Left renal cortex interstitium (tissue), 4 donors: ENCODE measurements around the gene RPS18. TPM values are rescaled to one million over a fixed set of nuclear protein-coding genes. Genes with fewer than 3 reads are reported as not detected.

ENCODE experiments used
- DNase-seq, 4 donors: peaks; one replicate each; pipeline ENCODE4 v3.0.0-alpha.2; 2013; ENCODE audit warnings: low read depth in 4 of 4, low spot score in 2 of 4, missing footprints in 1 of 4
- polyA plus RNA-seq, 4 donors: library from polyadenylated mRNA; unstranded; fragments of 120-200 nt; gene quantifications; one replicate each; pipeline ENCODE4 v1.2.1, GENCODE V29; 2013; ENCODE audit not compliant: insufficient read length in 4 of 4

The RPS18 gene
- polyA plus RNA-seq, 4 donors: 2,825 to 3,624 (median 3,323) TPM

DNA sequence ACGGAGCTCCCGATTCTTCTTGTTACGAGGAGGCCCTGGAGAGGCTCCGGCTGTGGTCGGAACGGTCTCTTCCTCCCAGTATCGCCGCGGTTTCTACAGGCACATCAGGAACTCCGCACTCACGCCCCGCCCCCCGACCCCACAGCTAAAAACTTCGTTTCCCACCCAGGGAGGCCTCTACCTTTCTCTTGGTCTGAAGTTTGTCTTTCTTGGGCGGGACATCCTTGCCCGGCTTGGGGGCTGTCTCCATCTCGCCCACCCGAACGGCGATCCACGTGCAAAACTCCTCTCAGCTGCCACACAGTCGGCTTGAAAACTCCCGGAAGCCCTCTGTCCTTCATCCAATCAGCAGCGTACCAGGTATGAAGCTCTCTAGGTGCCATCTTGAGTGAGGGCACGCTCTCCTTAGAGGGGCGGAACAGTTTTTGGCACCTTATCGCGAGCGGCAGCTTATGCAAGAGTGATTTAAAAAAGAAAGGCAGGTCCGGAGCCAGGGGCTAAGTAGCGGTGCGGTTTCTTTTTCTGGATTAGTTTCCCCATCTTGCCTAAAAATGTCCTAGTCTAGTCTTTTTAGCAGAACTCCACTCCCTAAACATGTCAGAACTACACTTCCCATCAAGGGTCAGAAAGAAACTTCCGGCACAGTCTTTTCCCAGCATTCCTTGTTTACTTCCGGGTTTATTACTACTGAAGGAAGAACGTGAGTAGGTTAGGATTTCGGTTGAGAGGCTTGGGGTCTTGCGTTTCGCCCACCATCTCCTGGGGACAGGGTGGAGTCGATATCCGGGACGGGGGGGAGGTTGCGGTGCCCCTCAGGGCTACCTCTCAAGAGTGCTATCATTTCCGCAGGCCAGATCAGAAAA lies 17.3 kb downstream of the RPS18 start, which contains the start of the genes PFDN6 and WDR46:
Gene PFDN6, plus strand, starts transcription at position 681 of the 863 bp plus-strand sequence. CDS start 256 bp downstream, outside the sequence.
Gene WDR46, minus strand, starts transcription at position 319 of the 863 bp plus-strand sequence. Its CDS starts 69 bp downstream, at position 250.
- DNase-seq: peak in 3 of 4 donors; percentile 90 to 98 (median 93)

DNA sequence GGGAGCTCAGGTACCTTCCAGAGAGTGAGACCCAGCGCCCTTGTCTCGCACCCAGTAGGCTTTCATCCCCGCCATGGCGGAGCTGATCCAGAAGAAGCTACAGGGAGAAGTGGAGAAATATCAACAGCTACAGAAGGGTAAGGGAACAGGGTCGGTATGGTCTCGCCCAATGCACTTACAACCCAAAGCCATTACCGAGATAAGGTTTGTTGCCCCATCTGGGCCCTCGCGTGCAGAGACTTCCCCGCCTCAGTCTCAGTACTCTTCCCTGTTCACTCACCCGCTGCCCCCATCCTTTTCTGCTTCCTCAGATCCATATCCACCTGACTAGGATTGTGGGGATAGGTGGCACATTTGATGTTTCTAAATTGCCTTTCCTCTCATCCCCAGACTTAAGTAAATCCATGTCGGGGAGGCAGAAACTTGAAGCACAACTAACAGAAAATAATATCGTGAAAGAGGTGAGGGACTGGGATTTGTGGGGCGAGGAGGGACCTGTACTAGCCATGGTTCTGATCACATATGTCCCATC lies 18.0 kb downstream of the RPS18 start:
- no peak for DNase-seq

DNA sequence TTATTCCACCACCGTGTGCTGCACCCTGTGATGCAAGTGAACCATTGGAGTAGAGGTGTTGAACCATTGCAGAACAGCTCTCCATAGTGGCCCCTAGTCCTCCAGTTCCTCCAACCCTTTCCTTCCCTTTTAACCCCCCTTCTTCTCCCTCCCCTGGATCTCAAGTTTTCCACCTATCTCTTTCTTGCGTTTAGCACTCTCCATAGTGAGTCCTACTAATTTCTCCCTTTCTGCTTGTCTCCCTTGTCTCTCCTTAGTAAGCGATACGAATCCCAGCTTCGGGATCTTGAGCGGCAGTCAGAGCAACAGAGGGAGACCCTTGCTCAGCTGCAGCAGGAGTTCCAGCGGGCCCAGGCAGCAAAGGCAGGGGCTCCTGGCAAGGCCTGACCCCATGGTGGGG lies 18.6 kb downstream of the RPS18 start:
- no peak for DNase-seq

DNA sequence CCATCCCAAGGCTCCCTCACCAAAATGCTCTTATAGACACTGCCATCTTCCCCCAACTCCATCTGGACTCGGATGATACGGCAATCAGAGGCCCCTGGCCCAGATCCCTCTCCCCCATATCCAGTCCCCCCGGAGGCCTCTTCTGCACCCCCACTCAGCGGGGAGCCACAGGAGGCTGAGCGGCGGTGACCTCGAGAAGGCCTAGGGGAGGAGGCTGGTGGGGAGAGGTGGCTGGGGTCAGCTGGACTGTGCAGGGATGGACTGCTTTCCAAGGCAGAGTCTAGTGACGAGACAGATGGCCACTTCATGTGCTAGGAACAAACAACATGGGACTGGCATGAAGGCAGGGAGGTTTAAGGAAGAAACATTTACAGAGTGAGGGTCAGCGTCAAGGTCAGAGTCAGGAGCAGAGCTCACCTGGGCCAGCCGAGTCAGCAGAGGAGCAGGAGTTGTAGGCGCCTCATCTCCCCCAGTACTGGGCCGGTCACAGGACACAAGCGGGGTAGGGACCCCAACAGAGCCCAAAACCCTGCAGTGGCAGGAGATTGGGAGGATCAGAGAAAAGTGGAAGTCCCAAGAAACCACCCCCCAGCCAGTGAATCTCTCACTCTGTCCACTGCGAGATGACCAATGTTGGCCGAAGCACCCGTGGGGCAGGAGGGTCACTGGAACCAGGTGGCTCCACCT lies 21.3 kb downstream of the RPS18 start:
- no peak for DNase-seq

DNA sequence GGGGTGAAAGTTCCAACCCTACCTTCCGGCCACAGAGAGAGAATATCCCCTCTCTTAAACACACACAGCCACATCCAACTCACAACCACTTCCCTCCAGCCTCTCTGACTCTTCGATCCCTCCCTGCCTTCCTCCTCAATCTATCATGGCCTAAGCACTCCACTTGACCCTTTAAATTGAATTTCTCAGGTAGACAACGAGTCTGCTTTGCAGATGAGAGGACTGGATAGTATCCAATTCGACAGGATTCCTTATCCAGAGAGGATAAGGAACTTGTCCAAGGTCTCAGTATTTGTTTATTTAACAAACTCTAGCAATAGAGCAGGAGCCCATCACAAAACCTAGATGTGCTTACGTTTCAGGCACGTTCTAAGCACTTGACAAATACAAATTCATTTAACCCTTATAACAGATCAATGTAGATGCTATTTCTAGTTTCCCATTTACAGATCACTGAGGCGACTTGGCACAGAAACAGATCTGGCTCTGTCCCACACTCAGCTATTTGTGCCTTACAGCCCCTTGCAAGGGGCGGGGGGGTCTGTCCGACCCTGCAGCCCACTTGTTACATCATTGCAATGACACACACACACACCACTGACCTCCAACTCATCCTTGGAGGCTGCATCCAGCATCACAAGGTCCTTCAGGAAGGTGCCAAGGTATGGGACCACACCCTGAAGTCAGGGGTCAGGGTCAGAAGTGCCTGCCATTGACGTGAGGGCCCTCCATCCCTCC lies 22.4 kb downstream of the RPS18 start:
- DNase-seq: no peak

DNA sequence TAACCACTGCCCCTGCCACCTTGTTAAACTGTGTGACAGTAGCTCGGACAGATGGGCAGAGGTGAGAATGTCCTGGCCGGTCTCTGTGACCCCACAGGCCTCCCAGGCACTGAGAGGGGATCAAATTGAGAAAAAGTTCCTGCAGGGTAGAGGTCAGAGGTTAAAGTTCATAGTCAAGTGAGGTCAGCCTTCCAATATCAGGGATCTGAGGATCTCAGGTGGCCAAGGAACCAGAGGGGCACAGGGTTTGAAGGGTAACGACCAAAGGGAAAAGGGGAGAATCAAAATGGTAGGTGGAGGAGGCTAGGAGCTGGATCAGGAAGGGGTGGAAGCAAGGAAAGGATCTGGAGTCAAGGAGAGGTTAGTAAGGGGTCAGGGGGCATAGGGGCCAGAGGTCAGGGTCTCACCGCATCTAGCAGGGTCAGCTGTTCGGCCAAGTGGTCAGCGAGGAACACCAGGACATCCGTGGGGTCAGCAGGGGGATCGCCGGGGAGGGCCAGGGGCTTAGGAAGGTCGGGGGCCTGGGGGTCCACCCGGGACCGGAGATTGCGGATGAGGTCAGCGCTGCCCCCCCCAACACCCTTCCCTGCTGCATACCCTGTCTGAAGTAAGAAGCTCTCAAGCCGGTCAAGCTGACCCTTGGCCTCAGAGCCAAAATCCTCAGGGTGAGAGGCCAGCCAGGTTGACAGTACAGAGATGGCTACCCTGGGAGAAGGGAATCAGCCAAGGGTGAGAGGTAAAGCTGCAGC lies 23.9 kb downstream of the RPS18 start:
- DNase-seq: no peak

DNA sequence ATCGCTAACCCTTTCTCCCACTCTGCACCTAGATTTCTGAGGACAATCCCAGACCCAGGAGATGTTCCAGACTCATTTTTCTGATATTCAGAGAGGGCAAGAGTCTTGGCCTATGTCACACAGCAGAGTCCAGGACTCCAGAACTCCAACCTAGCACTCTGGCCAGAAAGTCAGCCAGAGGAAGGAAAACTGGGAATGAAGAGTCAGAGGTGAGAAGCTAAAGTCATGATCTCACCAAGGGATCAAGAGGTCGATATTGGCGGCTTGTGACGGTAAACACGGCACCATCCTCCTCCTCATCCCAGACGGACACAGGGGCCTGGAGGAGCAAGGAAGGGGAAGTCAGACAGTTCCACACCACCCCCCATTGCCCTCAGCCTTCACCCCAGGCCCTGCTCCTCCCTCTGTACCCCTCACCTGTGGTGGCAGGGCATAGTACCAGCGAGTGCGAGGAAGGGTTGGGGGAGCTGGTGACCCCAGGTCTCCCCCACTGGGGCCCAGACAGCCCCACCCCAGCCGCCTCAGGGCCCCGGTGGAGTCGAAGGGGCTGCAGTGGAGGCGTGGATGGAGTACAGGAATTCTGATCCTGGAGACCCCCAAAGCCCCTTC lies 25.0 kb downstream of the RPS18 start:
- no peak for DNase-seq

DNA sequence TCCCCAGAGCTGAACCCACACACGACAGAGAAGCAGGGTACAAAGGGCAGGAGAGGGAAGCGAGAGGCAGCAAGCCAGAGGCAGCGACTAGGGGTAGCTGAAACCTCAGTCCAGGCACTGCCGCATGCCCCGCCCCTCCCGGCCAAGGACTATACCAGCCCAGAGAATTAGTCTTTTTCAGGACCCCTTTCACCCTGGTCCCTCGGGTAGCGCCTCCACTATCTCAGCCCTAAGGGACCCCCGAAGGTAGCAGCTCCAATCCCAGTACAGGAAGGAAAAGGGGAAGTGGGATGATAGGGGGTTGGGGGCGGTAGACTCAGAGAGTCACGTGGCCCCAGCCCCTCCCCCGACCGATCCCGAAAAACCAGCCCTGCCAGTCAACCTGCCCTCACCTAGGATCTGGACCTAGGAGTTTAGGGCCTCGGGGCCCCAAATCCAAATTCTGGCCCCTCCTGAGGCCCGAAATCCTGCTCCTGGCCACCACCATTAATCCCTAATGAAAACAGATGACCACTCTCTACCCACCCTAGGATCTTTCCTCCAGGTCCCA lies 25.6 kb downstream of the RPS18 start:
- DNase-seq: no peak

DNA sequence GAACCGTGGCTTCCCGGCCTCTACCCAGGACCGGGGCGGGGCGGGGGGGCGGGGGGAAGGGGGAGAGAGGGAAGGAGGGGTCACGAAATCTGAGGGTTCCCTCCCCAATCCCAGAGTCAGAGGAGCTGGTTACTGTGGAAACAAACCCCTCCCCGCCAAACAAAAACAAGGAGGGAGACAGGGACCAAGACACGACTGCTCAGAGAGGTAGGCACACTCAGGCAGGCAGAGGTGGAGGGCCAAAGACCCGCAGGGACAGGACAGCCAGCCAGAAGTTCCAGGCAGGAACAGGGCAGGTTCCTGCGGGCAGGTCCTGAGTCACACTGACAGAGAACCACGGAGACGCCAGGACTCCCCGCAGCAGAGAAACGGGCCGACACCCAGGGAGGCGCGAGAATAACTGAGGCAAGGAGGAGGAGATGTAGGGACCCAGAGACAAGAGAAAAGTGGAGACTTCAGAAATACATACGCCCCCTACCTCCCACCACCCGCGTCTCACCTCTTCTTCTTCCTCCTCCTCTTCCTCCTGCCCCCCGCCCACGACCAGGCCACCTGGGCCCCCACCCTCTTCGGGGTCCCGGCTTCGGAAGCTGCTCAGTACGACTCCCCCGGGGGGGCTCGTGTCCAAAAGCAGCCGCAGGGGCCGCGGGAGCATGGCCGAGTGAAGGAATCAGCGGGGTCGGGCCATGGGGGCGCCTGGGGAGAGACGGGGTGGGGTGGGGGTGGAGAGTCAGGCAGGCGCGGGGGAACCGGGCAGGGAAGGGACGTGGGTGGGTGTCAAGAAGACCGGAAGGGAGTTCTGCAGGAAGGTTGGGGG lies 26.3 kb downstream of the RPS18 start:
- peak in 1 of 4 donors; percentile 41 for DNase-seq

DNA sequence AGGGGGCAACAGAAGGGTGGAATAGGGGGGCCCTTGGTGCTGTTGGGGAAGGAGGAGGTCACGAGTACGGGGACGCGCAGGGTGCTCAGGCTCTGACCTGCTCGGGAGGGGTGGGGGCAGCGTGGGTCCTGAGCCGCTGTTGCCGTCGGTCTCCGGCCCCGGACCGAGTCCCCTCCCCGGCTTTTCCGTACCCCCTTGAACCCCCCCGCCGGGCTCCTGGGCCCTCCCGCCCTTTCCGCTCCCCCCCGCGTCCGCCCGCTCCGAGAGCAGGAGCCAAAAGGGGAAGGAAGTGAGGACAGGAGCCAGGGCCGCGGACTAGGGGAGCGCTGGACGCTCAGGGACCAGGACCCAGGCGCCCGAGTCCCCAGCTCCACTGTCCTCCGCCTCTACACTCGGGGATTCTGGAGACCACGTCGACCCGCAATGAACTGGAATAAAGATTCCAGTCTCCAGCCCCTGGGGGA lies 26.9 kb downstream of the RPS18 start, which contains the start of gene RGL2:
Gene RGL2, minus strand, starts transcription at position 170 of the 464 bp plus-strand sequence. CDS start 332 bp downstream, outside the sequence.
- DNase-seq: peak in 1 of 4 donors; percentile 53

DNA sequence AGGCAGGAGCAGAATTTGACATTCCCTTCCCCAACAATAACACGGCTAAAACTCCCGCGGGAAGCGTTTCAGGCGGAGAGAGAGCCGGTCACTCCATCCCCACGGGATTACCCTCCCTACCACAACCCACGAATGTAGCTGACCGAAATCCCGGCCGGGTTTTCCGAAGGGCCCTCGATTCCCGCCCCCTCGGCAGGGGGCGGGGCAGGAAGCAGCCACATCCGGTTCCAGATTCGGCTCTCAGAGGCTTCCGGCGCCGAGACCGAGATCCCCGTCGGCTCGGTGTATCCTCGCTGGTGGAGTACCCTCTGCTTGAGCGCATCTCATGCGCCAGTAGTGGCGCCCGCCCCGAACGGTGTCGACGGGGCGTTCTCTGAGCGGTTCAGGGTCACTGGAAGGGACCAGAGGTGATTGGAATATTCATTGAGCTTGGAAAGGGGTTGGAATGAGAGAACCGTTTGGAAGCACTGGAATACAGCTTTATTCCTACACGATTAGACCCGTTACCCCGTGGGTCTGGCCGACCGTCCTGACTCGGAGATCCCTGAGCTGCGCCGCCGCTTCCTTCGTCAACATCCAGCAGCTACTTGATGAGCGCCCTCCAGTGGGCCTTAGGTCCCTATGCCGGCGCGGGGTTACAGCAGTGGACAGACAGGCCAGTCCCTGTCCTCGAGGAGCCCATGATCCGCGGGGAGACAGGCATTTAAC lies 27.5 kb downstream of the RPS18 start:
- DNase-seq: peak in 1 of 4 donors; percentile 90

DNA sequence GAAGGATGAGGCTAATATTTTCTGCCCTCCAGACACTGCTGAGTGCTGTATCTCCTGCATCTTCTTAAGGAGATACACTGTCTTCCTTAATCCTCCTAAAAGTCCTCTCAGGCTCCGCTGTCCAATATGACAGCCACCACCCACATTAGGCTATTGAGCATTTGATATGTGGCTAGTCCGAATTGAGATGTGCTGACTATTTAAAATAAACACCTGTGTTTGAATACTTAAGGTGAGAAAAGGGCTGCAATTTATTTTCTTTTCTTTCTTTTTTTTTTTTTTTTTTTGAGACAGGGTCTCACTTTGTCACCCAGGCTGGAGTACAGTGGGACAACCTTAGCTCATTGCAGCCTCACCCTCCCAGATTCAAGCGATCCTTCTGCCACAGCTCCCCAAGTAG lies 30.0 kb downstream of the RPS18 start:
- DNase-seq: no peak

DNA sequence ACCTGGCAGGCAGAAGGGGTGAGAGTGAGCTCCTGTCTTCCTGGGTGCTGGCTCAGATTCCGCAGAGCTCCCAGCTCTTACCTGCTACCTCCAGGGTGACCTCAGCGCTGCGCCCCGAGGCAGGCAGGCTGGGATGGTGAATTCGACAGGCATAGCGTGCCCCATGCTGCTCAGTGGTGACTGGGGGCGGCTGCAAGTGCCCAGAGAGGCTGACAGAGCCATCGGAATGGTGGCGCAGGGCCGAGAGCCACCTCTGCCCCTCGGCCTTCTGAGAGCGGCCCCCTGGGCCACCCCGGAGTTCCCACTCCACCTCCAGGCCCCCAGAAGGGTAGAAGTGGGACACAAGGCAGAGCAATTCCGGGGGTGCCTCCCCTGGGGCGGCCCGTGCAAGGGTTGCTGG lies 32.3 kb downstream of the RPS18 start:
- no peak for DNase-seq

DNA sequence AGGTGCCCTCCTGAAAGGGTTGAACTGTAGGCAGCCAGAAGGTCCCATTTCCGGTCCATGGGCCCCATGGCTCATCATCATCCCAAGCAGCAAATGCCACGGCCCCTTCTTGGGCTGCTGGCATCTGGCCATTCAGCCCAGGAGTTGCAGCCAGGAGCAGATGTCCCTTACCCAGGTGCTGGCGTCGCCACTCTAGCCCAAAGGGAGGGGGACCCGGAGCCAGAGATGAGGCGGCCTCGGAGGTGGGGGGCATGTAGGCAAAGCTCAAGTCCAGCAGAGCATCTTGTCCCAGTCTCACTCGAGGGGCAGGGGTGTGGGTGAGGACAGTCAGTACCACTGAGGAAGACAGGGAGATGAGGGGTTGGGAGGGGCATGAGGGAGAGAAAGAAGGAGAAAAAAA lies 33.2 kb downstream of the RPS18 start:
- no peak for DNase-seq

DNA sequence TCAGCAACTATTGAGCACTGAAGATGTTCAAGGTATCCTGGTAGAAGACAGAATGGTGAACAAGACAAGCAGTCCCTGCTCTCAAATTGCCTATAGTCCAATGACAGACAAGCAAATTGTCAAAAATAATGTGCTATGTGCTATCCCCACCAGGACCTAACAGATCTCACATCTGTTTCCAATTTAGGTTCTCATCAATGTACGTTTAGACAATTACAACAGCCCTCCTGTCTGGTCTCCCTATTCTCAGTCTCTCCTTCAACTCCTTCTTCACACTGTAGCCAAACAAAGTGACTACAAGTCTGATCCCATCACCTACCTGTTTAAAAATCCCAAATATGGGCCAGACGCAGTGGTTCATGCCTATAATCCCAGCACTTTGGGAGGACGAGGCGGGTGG lies 34.5 kb downstream of the RPS18 start:
- DNase-seq: no peak

DNA sequence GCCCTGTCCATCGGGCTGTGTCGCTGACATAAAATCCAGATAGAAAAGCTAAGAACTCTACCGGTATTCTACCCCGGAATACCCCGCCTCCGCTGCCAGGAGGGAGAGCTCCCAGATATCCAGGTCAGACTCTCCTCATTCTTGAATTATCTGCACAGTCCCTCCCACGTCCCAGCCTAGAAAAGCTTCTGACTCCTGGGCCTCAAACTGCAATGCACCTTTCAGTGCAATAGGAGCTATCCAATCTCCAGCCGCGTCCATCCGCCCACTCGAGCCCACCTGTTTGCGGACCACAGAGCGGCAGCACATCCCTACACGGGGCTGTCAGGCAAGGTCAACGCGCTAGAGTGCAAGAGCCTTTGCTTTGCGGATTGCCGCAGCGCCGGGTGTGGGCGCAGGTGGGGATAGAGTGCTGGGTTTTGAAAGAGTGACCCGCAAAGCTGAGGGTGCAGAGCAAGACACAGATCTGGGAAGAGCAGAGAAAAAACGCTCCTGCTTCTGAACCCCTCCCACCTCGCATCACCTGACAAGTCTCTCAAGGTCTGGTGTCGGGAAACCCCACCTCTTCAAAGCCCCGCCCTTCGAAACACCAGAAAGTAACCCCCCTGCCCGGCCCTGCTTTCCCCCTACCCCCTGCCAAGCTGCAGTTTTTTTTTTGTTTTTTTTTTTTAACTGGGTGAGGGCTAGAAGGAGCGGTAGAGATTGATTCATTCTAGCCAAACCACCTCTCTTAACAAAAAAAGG lies 40.7 kb downstream of the RPS18 start:
- peak in 1 of 4 donors; percentile 29 for DNase-seq
